Left lung (tissue), 10 donors: ENCODE results near the gene TUBB1. TPM values are rescaled to one million over a fixed set of nuclear protein-coding genes. Genes with fewer than 3 reads are reported as not detected.

Experiments used
- ATAC-seq: fragments of 200-7000 bp; cut with Tn5 transposase; one replicate; pipeline ENCODE4 v1.9.1; 2020; ENCODE audit warnings: moderate library complexity
- DNase-seq, 4 donors: peaks; one replicate each; pipeline ENCODE4 v3.0.0-alpha.2; 2013 to 2020
- H3K27ac ChIP-seq, 2 donors: fragments of 200-600 bp; sonication (generic) in 1 of 2; one replicate each; pipeline versions ENCODE4 v1.5.0 to v1.8.0; 2020 to 2021
- H3K27me3 ChIP-seq, 2 donors: fragments of 200-600 bp; sonication (generic) in 1 of 2; one replicate each; pipeline versions ENCODE4 v1.5.0 to v1.8.0; 2020 to 2021
- H3K36me3 ChIP-seq, 2 donors: fragments of 200-600 bp; sonication (generic) in 1 of 2; one replicate each; pipeline versions ENCODE4 v1.5.0 to v1.8.0; 2020 to 2021
- H3K4me1 ChIP-seq, 2 donors: fragments of 200-600 bp; one replicate each; pipeline ENCODE4 v1.8.0; 2021
- H3K4me3 ChIP-seq, 2 donors: fragments of 200-600 bp; sonication (generic) in 1 of 2; one replicate each; pipeline versions ENCODE4 v1.5.0 to v1.8.0; 2020 to 2021; ENCODE audit warnings: mild to moderate bottlenecking in 1 of 2
- H3K9me3 ChIP-seq, 2 donors: fragments of 200-600 bp; sonication (generic) in 1 of 2; one replicate each; pipeline versions ENCODE4 v1.5.0 to v1.8.0; 2020 to 2021
- CTCF ChIP-seq, 2 donors: fragments of 200-600 bp; sonication (generic) in 1 of 2; IDR thresholded peaks; one replicate each; pipeline versions ENCODE4 v1.5.0 to v1.8.0; 2021; ENCODE audit warnings: antibody characterized with exemption in 2 of 2
- intact Hi-C, 2 donors: fragments of 100-400 bp; cut with DNase I; formaldehyde crosslinking; loops; one replicate each; pipeline versions ENCODE4 v1.11.2 to v1.14.2; 2022
- polyA plus RNA-seq, 6 donors: library from polyadenylated mRNA; unstranded; fragments of 120-200 nt; gene quantifications; one replicate each; pipeline ENCODE4 v1.2.1, GENCODE V29; 2013; ENCODE audit not compliant: insufficient read length in 6 of 6
- total RNA-seq, 2 donors: library from RNA; stranded (reverse); fragmentation: NEBNext Ultra II Directional; extraction: Animal tissue kit (Norgen Biotek cat#: 25700); gene quantifications; one replicate each; pipeline ENCODE4 v1.2.1, GENCODE V29; 2021
- donor health status: DM: no; HTN: yes; CAD: no.
- donor health status: DM: no; HTN: no; CAD: no.

The TUBB1 gene
- total and polyA plus RNA-seq, 8 donors, result 2.0 to 5.7 (median 4.3) TPM

- no peak for TF ChIP-seq CTCF (IDR thresholded peaks at IDR 0.05)
These were observed 1.6 kb upstream of the TUBB1 start for GRCh38 chr20:59017493-59018231.

GRCh38 chr20:59018817-59019216 is 412 bp upstream of the TUBB1 start:
- TF ChIP-seq CTCF (IDR thresholded peaks at IDR 0.05), result no peak
- Histone ChIP-seq H3K4me3 (no peak overlapping the region), H3K27ac (no peak overlapping the region), H3K4me1 (peaks cover 0 to 8% of the 10 kb centered on the region in 2 donors), H3K36me3 (peaks cover 0 to 21% of the 10 kb centered on the region in 2 donors), H3K9me3 (no peaks in the 10 kb centered on the region), H3K27me3 (no peaks in the 10 kb centered on the region)
- intact Hi-C loops, result no loop called here
- ATAC-seq, result no peak
- DNase-seq, result no peak

More at GRCh38 chr20:59017493-59018231, 1.6 kb upstream of the TUBB1 start:
- ATAC-seq (no peak), DNase-seq (no peak)
- Histone ChIP-seq H3K4me1 (peaks cover 0 to 8% of the 10 kb centered on the region in 2 donors), H3K27ac (no peak overlapping the region), H3K9me3 (no peaks in the 10 kb centered on the region), H3K4me3 (no peak overlapping the region), H3K27me3 (no peaks in the 10 kb centered on the region), H3K36me3 (peaks cover 0 to 9% of the 10 kb centered on the region in 2 donors)
- intact Hi-C loops, result no loop called here

GRCh38 chr20:59020938-59021551 is 1.8 kb downstream of the TUBB1 start:
- Histone ChIP-seq H3K9me3 (no peaks in the 10 kb centered on the region), H3K4me1 (peaks cover 0 to 12% of the 10 kb centered on the region in 2 donors), H3K27me3 (no peaks in the 10 kb centered on the region), H3K4me3 (no peak overlapping the region), H3K36me3 (peaks cover 0 to 43% of the 10 kb centered on the region in 2 donors), H3K27ac (no peak overlapping the region)
- DNase-seq, result no peak
- intact Hi-C loops, result no loop called here
- ATAC-seq, result no peak
- TF ChIP-seq CTCF (IDR thresholded peaks at IDR 0.05), result no peak

GRCh38 chr20:59022754-59023153 is 3.5 kb downstream of the TUBB1 start:
- peaks cover 0 to 20% of the 10 kb centered on the region in 2 donors for H3K4me1 ChIP-seq
- no peaks in the 10 kb centered on the region for H3K27me3 ChIP-seq
- H3K27ac ChIP-seq, result no peak overlapping the region
- H3K36me3 ChIP-seq, result peaks cover 0 to 60% of the 10 kb centered on the region in 2 donors
- no peak overlapping the region for H3K4me3 ChIP-seq
- H3K9me3 ChIP-seq, result no peaks in the 10 kb centered on the region
- no peak for DNase-seq
- no peak for ATAC-seq
- no peak for TF ChIP-seq CTCF (IDR thresholded peaks at IDR 0.05)
- intact Hi-C loops, result no loop called here

- Histone ChIP-seq H3K27ac (no peak overlapping the region), H3K4me3 (no peak overlapping the region), H3K9me3 (no peaks in the 10 kb centered on the region), H3K27me3 (no peaks in the 10 kb centered on the region), H3K4me1 (peaks cover 5 to 29% of the 10 kb centered on the region in 2 donors), H3K36me3 (peaks cover 0 to 65% of the 10 kb centered on the region in 2 donors)
- DNase-seq (no peak), ATAC-seq (no peak)
- intact Hi-C loops, result no loop called here
- TF ChIP-seq CTCF (IDR thresholded peaks at IDR 0.05), result no peak
These were observed 4.4 kb downstream of the TUBB1 start for GRCh38 chr20:59023616-59024015.
